Measurements from ENCODE around the gene HEBP1.

GRCh38 chr12:12925388-12925787, 74.7 kb downstream of the HEBP1 start:
- TF ChIP-seq POLR2A (IDR thresholded peaks at IDR 0.05; ENCODE audit: low read length), result no peak
- TF ChIP-seq GATA1 (IDR thresholded peaks at IDR 0.05; ENCODE audit: low read depth, low read length), result no peak

All from erythroblast (primary cell).